ENCODE results near the gene GBP3.
A peak's percentile ranks its signal among the peaks of the same experiment; 100 is the strongest.
"Not testable (repeated sequence)": the region's sequence is repeated elsewhere in the genome, so short reads cannot be mapped to it uniquely, and the experiment has no call there.

GBP3 gene

GRCh38 chr1:88974616-88975172, 48.0 kb downstream of the GBP3 start:
- DNase-seq: not testable (repeated sequence)

GRCh38 chr1:88973520-88974137, 49.0 kb downstream of the GBP3 start:
- peak in 1 of 5 experiments; percentile 60 for DNase-seq

GRCh38 chr1:88961647-88962275, 60.9 kb downstream of the GBP3 start:
- DNase-seq: no peak

GRCh38 chr1:88961081-88961480, 61.6 kb downstream of the GBP3 start:
- DNase-seq: no peak
